RWPE1 (cell line): ENCODE results near the gene NEAT1.

Experiments used
- CTCF ChIA-PET: fragments of 350-600 bp; sonication (Branson Sonifier 250); formaldehyde crosslinking; extraction: SDS; loops from one replicate; lab custom pipeline; 2021; lab: Yijun Ruan, JAX
- POLR2A ChIA-PET: fragments of 400-600 bp; formaldehyde crosslinking; extraction: SDS; loops from one replicate; lab custom pipeline; 2020; ENCODE audit warnings: antibody characterized with exemption; ENCODE audit not compliant: low non-redundant PET; lab: Yijun Ruan, JAX
- DNase-seq: peaks from one replicate; pipeline ENCODE4 v3.0.0; 2012; ENCODE audit warnings: low spot score
- H3K27ac ChIP-seq: fragments of 450-650 bp; 2 replicates; pipeline ENCODE4 v1.5.1; 2017
- TF ChIP-seq, protein P1 (sequence below): fragments of 450-650 bp; conservative IDR thresholded peaks from 2 replicates; pipeline ENCODE4 v1.5.1; 2017; ENCODE audit warnings: low read depth, mild to moderate bottlenecking

Gene NEAT1

DNA sequence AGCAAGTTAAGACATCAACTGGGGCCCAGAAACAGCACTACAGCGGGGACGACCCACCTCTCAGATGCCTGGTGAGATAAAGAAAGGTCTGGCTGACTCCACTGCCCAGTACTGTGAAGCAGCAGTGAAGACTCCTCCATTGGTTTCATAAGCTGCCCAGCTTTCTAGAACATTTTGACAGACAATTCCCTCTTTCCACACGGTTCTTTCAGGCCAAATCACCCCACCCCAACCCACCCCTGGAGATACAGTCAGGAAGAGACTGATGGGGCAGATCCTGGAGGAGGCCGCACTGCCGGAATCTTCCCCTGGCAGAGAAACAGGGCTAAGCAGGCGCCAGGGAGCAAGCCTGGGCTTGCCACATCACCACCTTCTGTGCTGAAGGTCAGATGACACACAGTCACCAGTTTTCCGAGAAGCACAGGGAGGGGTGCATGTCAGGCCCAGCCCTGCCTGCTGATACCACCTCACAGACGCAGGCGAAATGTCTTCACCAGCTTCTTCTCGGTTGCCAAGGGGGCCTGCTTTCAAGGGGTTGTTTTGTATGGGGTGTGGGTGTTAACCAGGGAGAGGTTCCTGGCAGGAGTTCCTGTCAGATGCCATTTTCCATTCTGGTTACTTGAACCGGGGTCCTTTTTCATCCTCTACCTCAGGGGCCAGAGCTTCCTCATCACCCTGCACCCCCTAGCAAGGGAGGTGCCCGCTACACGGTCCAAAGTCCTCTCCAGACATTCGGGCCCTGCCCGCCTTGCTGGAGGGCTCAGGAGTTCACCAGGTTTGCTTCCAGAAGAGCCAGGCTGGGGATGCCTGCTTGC lies 1.4 kb upstream of the NEAT1 start:
- POLR2A ChIA-PET, result interaction anchor here (0.6 to 1.5 kb wide), 2 partner anchors 76 to 77 kb away, joined by 4 to 6 read pairs; no protein-coding TSS in a partner anchor
- H3K27ac ChIP-seq, result peak overlapping the region; percentile 100
- peak; percentile 87 for DNase-seq
- TF ChIP-seq, protein P1, sequence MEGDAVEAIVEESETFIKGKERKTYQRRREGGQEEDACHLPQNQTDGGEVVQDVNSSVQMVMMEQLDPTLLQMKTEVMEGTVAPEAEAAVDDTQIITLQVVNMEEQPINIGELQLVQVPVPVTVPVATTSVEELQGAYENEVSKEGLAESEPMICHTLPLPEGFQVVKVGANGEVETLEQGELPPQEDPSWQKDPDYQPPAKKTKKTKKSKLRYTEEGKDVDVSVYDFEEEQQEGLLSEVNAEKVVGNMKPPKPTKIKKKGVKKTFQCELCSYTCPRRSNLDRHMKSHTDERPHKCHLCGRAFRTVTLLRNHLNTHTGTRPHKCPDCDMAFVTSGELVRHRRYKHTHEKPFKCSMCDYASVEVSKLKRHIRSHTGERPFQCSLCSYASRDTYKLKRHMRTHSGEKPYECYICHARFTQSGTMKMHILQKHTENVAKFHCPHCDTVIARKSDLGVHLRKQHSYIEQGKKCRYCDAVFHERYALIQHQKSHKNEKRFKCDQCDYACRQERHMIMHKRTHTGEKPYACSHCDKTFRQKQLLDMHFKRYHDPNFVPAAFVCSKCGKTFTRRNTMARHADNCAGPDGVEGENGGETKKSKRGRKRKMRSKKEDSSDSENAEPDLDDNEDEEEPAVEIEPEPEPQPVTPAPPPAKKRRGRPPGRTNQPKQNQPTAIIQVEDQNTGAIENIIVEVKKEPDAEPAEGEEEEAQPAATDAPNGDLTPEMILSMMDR, result no peak
- CTCF ChIA-PET, result no interaction called here

DNA sequence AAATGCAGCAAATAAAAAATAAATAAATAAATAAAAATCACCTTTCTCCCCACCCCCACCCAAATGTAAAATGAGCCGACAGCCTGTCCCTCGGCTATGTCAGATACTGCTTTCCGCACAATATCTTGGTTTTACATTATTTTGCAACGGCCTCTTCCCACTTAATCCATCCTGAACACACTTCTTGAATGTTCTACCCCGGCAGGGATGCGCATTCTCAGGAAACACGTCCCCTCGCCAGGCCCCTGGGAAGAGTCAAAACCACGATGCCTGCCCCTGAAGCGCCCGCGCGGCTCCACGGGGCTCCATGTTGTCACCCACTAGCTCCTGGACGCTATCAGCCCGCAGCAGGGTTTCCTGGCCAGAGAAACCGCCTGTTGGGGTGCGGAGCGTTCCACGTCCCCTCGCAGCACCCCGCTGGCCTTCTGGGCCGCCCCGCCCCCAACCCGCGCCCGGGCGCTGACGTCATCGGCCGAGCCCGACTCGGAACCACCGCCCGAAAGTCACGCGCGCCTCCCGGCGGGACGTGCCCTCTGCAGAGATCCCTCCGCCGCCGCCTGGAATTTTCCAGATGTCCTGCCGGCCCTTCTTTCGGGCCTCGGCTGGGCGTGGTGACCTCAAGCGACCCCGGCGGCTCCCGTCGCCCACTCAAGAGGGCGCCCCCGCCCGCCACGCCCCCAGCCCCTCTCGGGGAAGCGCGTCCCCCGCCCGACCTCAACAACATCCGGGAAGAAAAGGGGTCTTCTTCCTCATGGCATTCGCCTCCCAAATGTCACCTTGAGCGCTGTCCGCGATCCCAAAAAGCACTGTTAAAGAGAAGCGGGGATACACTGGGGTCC lies 585 bp upstream of the NEAT1 start:
- peak overlapping the region; percentile 100 for H3K27ac ChIP-seq
- ChIA-PET POLR2A (interaction anchor here (0.6 to 1.6 kb wide), 5 partner anchors 40 to 321 kb away, joined by 3 to 8 read pairs (median 4); partner anchors contain the start of genes FAM89B, MALAT1 and SLC25A45), CTCF (no interaction called here)
- DNase-seq, result peak; percentile 76
- TF ChIP-seq, protein P1, result no peak

DNA sequence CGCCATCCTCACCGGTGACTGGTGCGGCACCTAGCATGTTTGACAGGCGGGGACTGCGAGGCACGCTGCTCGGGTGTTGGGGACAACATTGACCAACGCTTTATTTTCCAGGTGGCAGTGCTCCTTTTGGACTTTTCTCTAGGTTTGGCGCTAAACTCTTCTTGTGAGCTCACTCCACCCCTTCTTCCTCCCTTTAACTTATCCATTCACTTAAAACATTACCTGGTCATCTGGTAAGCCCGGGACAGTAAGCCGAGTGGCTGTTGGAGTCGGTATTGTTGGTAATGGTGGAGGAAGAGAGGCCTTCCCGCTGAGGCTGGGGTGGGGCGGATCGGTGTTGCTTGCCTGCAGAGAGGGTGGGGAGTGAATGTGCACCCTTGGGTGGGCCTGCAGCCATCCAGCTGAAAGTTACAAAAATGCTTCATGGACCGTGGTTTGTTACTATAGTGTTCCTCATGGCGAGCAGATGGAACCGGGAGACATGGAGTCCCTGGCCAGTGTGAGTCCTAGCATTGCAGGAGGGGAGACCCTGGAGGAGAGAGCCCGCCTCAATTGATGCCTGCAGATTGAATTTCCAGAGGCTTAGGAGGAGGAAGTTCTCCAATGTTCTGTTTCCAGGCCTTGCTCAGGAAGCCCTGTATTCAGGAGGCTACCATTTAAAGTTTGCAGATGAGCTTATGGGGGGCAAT lies 1.1 kb downstream of the NEAT1 start:
- POLR2A ChIA-PET, result interaction anchor here (0.6 to 1.6 kb wide), 4 partner anchors 16 to 123 kb away, joined by 3 to 4 read pairs (median 4); partner anchors contain the start of gene SLC25A45
- TF ChIP-seq, protein P1, result no peak
- H3K27ac ChIP-seq, result peak overlapping the region; percentile 100
- CTCF ChIA-PET, result no interaction called here
- DNase-seq, result no peak

DNA sequence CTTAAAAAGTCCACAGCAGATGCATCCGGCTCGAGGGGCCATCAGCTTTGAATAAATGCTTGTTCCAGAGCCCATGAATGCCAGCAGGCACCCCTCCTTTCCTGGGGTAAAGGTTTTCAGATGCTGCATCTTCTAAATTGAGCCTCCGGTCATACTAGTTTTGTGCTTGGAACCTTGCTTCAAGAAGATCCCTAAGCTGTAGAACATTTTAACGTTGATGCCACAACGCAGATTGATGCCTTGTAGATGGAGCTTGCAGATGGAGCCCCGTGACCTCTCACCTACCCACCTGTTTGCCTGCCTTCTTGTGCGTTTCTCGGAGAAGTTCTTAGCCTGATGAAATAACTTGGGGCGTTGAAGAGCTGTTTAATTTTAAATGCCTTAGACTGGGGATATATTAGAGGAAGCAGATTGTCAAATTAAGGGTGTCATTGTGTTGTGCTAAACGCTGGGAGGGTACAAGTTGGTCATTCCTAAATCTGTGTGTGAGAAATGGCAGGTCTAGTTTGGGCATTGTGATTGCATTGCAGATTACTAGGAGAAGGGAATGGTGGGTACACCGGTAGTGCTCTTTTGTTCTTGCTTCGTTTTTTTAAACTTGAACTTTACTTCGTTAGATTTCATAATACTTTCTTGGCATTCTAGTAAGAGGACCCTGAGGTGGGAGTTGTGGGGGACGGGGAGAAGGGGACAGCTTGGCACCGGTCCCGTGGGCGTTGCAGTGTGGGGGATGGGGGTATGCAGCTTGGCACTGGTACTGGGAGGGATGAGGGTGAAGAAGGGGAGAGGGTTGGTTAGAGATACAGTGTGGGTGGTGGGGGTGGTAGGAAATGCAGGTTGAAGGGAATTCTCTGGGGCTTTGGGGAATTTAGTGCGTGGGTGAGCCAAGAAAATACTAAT lies 1.9 kb downstream of the NEAT1 start:
- POLR2A ChIA-PET, result interaction anchor here (0.6 to 1.6 kb wide), 3 partner anchors 17 to 42 kb away, joined by 3 to 4 read pairs (median 3); partner anchors contain the start of gene SLC25A45
- DNase-seq, result no peak
- TF ChIP-seq, protein P1, result no peak
- CTCF ChIA-PET, result no interaction called here
- H3K27ac ChIP-seq, result peak overlapping the region; percentile 100

DNA sequence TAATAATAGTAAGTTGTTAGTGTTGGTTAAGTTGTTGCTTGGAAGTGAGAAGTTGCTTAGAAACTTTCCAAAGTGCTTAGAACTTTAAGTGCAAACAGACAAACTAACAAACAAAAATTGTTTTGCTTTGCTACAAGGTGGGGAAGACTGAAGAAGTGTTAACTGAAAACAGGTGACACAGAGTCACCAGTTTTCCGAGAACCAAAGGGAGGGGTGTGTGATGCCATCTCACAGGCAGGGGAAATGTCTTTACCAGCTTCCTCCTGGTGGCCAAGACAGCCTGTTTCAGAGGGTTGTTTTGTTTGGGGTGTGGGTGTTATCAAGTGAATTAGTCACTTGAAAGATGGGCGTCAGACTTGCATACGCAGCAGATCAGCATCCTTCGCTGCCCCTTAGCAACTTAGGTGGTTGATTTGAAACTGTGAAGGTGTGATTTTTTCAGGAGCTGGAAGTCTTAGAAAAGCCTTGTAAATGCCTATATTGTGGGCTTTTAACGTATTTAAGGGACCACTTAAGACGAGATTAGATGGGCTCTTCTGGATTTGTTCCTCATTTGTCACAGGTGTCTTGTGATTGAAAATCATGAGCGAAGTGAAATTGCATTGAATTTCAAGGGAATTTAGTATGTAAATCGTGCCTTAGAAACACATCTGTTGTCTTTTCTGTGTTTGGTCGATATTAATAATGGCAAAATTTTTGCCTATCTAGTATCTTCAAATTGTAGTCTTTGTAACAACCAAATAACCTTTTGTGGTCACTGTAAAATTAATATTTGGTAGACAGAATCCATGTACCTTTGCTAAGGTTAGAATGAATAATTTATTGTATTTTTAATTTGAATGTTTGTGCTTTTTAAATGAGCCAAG lies 2.7 kb downstream of the NEAT1 start:
- ChIA-PET CTCF (no interaction called here), POLR2A (no interaction called here)
- H3K27ac ChIP-seq, result peak overlapping the region; percentile 100
- TF ChIP-seq, protein P1, result no peak
- DNase-seq, result no peak
